HG02610 (cell line): ENCODE data around the gene KCTD17.
A peak's percentile ranks its signal among the peaks of the same experiment; 100 is the strongest.

ENCODE experiments used
- ATAC-seq: cut with Tn5 transposase; IDR thresholded peaks from one replicate; pipeline ENCODE4 v1.9.1; 2021; ENCODE audit warnings: mild to moderate bottlenecking, moderate library complexity; ENCODE audit not compliant: unreplicated experiment

Gene KCTD17

GRCh38 chr22:37051391-37052385 lies at the start of gene KCTD17:
Gene KCTD17 (plus strand): TSS chr22:37051742. CDS start chr22:37051761, 19 bp downstream.
- peak; percentile 87 for ATAC-seq

- no peak for ATAC-seq
Measured at GRCh38 chr22:37001826-37002225, 49.7 kb upstream of the KCTD17 start.

- ATAC-seq, result no peak
Measured at GRCh38 chr22:37002633-37003032, 48.9 kb upstream of the KCTD17 start.

- ATAC-seq, result no peak
Measured at GRCh38 chr22:37007651-37008050, 43.9 kb upstream of the KCTD17 start.

- ATAC-seq, result no peak
Measured at GRCh38 chr22:37008365-37008764, 43.2 kb upstream of the KCTD17 start.

- ATAC-seq, result no peak
Measured at GRCh38 chr22:37009490-37009889, 42.1 kb upstream of the KCTD17 start.

GRCh38 chr22:37010174-37010573 lies 41.4 kb upstream of the KCTD17 start:
- no peak for ATAC-seq

GRCh38 chr22:37010976-37011375 lies 40.6 kb upstream of the KCTD17 start:
- ATAC-seq, result no peak

GRCh38 chr22:37011472-37011871 lies 40.1 kb upstream of the KCTD17 start:
- ATAC-seq, result no peak

- ATAC-seq, result no peak
Measured at GRCh38 chr22:37012262-37012904, 39.2 kb upstream of the KCTD17 start.

- no peak for ATAC-seq
Measured at GRCh38 chr22:37012956-37013355, 38.6 kb upstream of the KCTD17 start.

GRCh38 chr22:37014415-37014806 lies 37.1 kb upstream of the KCTD17 start:
- ATAC-seq, result no peak

- ATAC-seq, result no peak
Measured at GRCh38 chr22:37014835-37015586, 36.5 kb upstream of the KCTD17 start.

GRCh38 chr22:37015587-37015878 lies 36.0 kb upstream of the KCTD17 start:
- no peak for ATAC-seq

- ATAC-seq, result no peak
Measured at GRCh38 chr22:37016134-37016910, 35.2 kb upstream of the KCTD17 start.

GRCh38 chr22:37017356-37017755 lies 34.2 kb upstream of the KCTD17 start:
- no peak for ATAC-seq

GRCh38 chr22:37018086-37018814 lies 33.3 kb upstream of the KCTD17 start:
- ATAC-seq, result no peak

- peak; percentile 19 for ATAC-seq
Measured at GRCh38 chr22:37018815-37019308, 32.7 kb upstream of the KCTD17 start.

GRCh38 chr22:37019309-37020191 lies 32.0 kb upstream of the KCTD17 start, which contains the start of the genes MPST and TST:
Gene MPST (plus strand): TSS chr22:37019742. CDS start chr22:37019837, 95 bp downstream.
Gene TST (minus strand): TSS chr22:37019447. CDS start chr22:37018732, 715 bp downstream.
- ATAC-seq, result peak; percentile 66
